GM12878 (cell line): ENCODE measurements around the gene SQOR. TPM values are rescaled to one million over a fixed set of nuclear protein-coding genes. Genes with fewer than 3 reads are reported as not detected.

Experiments
- ASH2L ChIP-seq: fragments of 300-600, 200-600 bp; sonication (generic); IDR thresholded peaks from 2 replicates; pipeline ENCODE4 v1.6.1; 2017; ENCODE audit warnings: low read depth, mild to moderate bottlenecking, borderline replicate concordance
- BACH1 ChIP-seq: fragments of 450-650 bp; IDR thresholded peaks from 2 replicates; pipeline ENCODE4 v1.6.1; 2017; ENCODE audit warnings: mild to moderate bottlenecking, borderline replicate concordance
- CHD2 ChIP-seq: IDR thresholded peaks from 2 replicates; pipeline ENCODE4 v1.6.1; 2011; ENCODE audit warnings: low read depth, low read length, improper control_type of control experiment, borderline replicate concordance
- CHD4 ChIP-seq: fragments of 200-600 bp; sonication (generic); IDR thresholded peaks from 2 replicates; pipeline ENCODE4 v1.6.1; 2016; ENCODE audit warnings: mild to moderate bottlenecking
- CREB1 ChIP-seq: IDR thresholded peaks from 2 replicates; pipeline ENCODE4 v1.6.1; 2012; ENCODE audit warnings: low read depth, mild to moderate bottlenecking, inconsistent platforms
- DPF2 ChIP-seq: fragments of 450-650 bp; IDR thresholded peaks from 2 replicates; pipeline ENCODE4 v1.6.1; 2017; ENCODE audit warnings: mild to moderate bottlenecking
- FOXM1 ChIP-seq: IDR thresholded peaks from 2 replicates; pipeline ENCODE4 v1.6.1; 2012; ENCODE audit warnings: low read depth, mild to moderate bottlenecking, inconsistent platforms, low read length, moderate library complexity
- IRF4 ChIP-seq: IDR thresholded peaks from 2 replicates; pipeline ENCODE4 v1.6.1; 2011; ENCODE audit warnings: low read depth, low read length
- MTA3 ChIP-seq: IDR thresholded peaks from 2 replicates; pipeline ENCODE4 v1.6.1; 2012; ENCODE audit warnings: low read length, inconsistent platforms, borderline replicate concordance
- POLR2AphosphoS2 ChIP-seq: IDR thresholded peaks from 2 replicates; pipeline ENCODE4 v1.6.1; 2011; ENCODE audit warnings: low read depth, mild to moderate bottlenecking, low read length, improper control_type of control experiment, moderate library complexity
- SIN3A ChIP-seq: IDR thresholded peaks from 2 replicates; pipeline ENCODE4 v1.6.1; 2012; ENCODE audit warnings: low read depth, low read length, improper control_type of control experiment
- SRF ChIP-seq, 2 experiments: IDR thresholded peaks; 2 replicates each; pipeline ENCODE4 v1.6.1; 2011; ENCODE audit warnings: low read depth in 2 of 2, low read length in 2 of 2, mild to moderate bottlenecking in 1 of 2, moderate library complexity in 1 of 2
- SUPT20H ChIP-seq: IDR thresholded peaks from 2 replicates; pipeline ENCODE4 v1.6.1; 2011; ENCODE audit warnings: low read depth, mild to moderate bottlenecking, low read length, moderate library complexity, borderline replicate concordance; ENCODE audit not compliant: control insufficient read depth
- TCF3 ChIP-seq: IDR thresholded peaks from 2 replicates; pipeline ENCODE4 v1.6.1; 2012; ENCODE audit warnings: low read depth, mild to moderate bottlenecking, low read length, borderline replicate concordance; ENCODE audit not compliant: insufficient read depth
- ZNF384 ChIP-seq: IDR thresholded peaks from 2 replicates; pipeline ENCODE4 v1.6.1; 2012; ENCODE audit warnings: low read depth, mild to moderate bottlenecking, low read length, improper control_type of control experiment, borderline replicate concordance
- ZNF687 ChIP-seq: fragments of 450-650 bp; IDR thresholded peaks from 2 replicates; pipeline ENCODE4 v1.6.1; 2017; ENCODE audit warnings: mild to moderate bottlenecking, moderate library complexity
- polyA plus RNA-seq, 11 experiments: library from polyadenylated mRNA; depleted of rRNA in 4 of 11; unstranded in 6 of 11; stranded (reverse) in 5 of 11; fragments of >200 nt; fragmentation: Nextera tagmentation in 4 of 11; fragmentation: Illumina TruSeq in 1 of 11; extraction: Ambion mirVana in 4 of 11; extraction: Trizol in 1 of 11; gene quantifications; 1 replicate in 1 of 11; 2 replicates in 10 of 11; pipeline versions ENCODE4 v1.2.1 to v1.2.3, GENCODE V29; 2011 to 2016; ENCODE audit warnings: inconsistent platforms in 2 of 11, missing spikeins in 2 of 11, low read depth in 1 of 11
- total RNA-seq, 4 experiments: library from RNA; depleted of rRNA in 3 of 4; stranded (reverse); fragments of >200 nt in 3 of 4; fragmentation: Illumina TruSeq in 1 of 4; extraction: Trizol in 1 of 4; gene quantifications; 2 replicates each; pipeline versions ENCODE4 v1.2.1 to v1.2.3, GENCODE V29; 2013 to 2021
- TF ChIP-seq, protein P1 (sequence below): fragments of 450-650 bp; formaldehyde crosslinking; IDR thresholded peaks from 2 replicates; pipeline ENCODE4 v1.4.0; 2022; ENCODE audit warnings: mild to moderate bottlenecking, moderate library complexity
- TF ChIP-seq, protein P2 (sequence below): fragments of 450-650 bp; conservative IDR thresholded peaks from 2 replicates; pipeline ENCODE4 v1.6.1; 2017; ENCODE audit warnings: mild to moderate bottlenecking, moderate library complexity
- TF ChIP-seq, protein P3 (sequence below): IDR thresholded peaks from 2 replicates; pipeline ENCODE4 v1.6.1; 2012; ENCODE audit warnings: low read length, inconsistent platforms

Gene SQOR
- total and polyA plus RNA-seq, 10 of the 15 experiments (the other 5 are each of a cell fraction or from before 2014, with no cell fraction given): 14.5 to 74.7 (median 44.2) TPM

GRCh38 chr15:45587095-45587862 lies 47.5 kb upstream of the SQOR start, which contains the start of gene BLOC1S6 (continued):
- TF ChIP-seq SUPT20H: no peak
- no peak for TF ChIP-seq IRF4
- TF ChIP-seq POLR2AphosphoS2: peak; percentile 92; the same call in 1 of the 2 replicates
- TF ChIP-seq, protein P1, sequence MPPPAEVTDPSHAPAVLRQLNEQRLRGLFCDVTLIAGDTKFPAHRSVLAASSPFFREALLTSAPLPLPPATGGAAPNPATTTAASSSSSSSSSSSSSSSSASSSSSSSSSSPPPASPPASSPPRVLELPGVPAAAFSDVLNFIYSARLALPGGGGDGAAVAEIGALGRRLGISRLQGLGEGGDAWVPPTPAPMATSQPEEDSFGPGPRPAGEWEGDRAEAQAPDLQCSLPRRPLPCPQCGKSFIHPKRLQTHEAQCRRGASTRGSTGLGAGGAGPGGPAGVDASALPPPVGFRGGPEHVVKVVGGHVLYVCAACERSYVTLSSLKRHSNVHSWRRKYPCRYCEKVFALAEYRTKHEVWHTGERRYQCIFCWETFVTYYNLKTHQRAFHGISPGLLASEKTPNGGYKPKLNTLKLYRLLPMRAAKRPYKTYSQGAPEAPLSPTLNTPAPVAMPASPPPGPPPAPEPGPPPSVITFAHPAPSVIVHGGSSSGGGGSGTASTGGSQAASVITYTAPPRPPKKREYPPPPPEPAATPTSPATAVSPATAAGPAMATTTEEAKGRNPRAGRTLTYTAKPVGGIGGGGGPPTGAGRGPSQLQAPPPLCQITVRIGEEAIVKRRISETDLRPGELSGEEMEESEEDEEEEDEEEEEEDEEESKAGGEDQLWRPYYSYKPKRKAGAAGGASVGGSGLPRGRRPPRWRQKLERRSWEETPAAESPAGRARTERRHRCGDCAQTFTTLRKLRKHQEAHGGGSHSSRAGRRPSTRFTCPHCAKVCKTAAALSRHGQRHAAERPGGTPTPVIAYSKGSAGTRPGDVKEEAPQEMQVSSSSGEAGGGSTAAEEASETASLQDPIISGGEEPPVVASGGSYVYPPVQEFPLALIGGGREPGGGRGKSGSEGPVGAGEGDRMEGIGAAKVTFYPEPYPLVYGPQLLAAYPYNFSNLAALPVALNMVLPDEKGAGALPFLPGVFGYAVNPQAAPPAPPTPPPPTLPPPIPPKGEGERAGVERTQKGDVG (CRISPR knock-in tag): no peak
- TF ChIP-seq ZNF687: peak; percentile 68
- TF ChIP-seq, protein P2, sequence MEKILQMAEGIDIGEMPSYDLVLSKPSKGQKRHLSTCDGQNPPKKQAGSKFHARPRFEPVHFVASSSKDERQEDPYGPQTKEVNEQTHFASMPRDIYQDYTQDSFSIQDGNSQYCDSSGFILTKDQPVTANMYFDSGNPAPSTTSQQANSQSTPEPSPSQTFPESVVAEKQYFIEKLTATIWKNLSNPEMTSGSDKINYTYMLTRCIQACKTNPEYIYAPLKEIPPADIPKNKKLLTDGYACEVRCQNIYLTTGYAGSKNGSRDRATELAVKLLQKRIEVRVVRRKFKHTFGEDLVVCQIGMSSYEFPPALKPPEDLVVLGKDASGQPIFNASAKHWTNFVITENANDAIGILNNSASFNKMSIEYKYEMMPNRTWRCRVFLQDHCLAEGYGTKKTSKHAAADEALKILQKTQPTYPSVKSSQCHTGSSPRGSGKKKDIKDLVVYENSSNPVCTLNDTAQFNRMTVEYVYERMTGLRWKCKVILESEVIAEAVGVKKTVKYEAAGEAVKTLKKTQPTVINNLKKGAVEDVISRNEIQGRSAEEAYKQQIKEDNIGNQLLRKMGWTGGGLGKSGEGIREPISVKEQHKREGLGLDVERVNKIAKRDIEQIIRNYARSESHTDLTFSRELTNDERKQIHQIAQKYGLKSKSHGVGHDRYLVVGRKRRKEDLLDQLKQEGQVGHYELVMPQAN: peak; percentile 60; the same call in 1 of the 2 replicates
- TF ChIP-seq FOXM1: no peak
- no peak for TF ChIP-seq TCF3
- no peak for TF ChIP-seq ZNF384
- peak; percentile 94 for TF ChIP-seq CREB1
- TF ChIP-seq SIN3A: peak; percentile 86
- TF ChIP-seq, protein P3, sequence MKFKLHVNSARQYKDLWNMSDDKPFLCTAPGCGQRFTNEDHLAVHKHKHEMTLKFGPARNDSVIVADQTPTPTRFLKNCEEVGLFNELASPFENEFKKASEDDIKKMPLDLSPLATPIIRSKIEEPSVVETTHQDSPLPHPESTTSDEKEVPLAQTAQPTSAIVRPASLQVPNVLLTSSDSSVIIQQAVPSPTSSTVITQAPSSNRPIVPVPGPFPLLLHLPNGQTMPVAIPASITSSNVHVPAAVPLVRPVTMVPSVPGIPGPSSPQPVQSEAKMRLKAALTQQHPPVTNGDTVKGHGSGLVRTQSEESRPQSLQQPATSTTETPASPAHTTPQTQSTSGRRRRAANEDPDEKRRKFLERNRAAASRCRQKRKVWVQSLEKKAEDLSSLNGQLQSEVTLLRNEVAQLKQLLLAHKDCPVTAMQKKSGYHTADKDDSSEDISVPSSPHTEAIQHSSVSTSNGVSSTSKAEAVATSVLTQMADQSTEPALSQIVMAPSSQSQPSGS: peak; percentile 50
- 0 out of 2 replicates have a peak, but pooled peaks have one; percentile 23 for TF ChIP-seq BACH1
- TF ChIP-seq ASH2L: peak; percentile 86; the same call in 1 of the 2 replicates
- TF ChIP-seq SRF (IDR thresholded peaks at IDR 0.05; ENCODE audit: low read depth in 2 of 2, low read length in 2 of 2): peak in 1 of 2 experiments; percentile 71; a peak in 1 of 4 replicates
- TF ChIP-seq DPF2: no peak
- TF ChIP-seq MTA3: no peak
- no peak for TF ChIP-seq CHD4
- TF ChIP-seq CHD2: peak; percentile 74
